K562 (cell line): ENCODE data around the gene CAMK2A. TPM values are rescaled to one million over a fixed set of nuclear protein-coding genes. Genes with fewer than 3 reads are reported as not detected.

ENCODE experiments used
- BACH1 ChIP-seq: fragments of 200-800 bp; sonication (Bioruptor generic); IDR thresholded peaks from 2 replicates; pipeline ENCODE4 v1.6.1; 2016; ENCODE audit warnings: missing genetic modification characterization, missing compliant biosample characterization
- BHLHE40 ChIP-seq: IDR thresholded peaks from 2 replicates; pipeline ENCODE4 v1.6.1; 2011; ENCODE audit warnings: low read length, improper control_type of control experiment
- TEAD4 ChIP-seq, 2 experiments: sonication (generic) in 1 of 2; formaldehyde crosslinking in 1 of 2; IDR thresholded peaks; 2 replicates each; pipeline versions ENCODE4 v1.6.1 to v1.8.0; 2012 to 2022; ENCODE audit warnings: borderline replicate concordance in 1 of 2, inconsistent platforms in 1 of 2, low read length in 1 of 2, mild to moderate bottlenecking in 1 of 2, missing genetic modification reagents in 1 of 2
- polyA plus RNA-seq, 8 experiments: library from polyadenylated mRNA; depleted of rRNA in 4 of 8; stranded (reverse) in 5 of 8; unstranded in 3 of 8; fragments of >200 nt; fragmentation: Nextera tagmentation in 2 of 8; fragmentation: Illumina TruSeq in 1 of 8; extraction: Ambion mirVana in 2 of 8; extraction: Trizol in 1 of 8; gene quantifications; 2 replicates each; pipeline versions ENCODE4 v1.2.1 to v1.2.3, GENCODE V29; 2011 to 2014; ENCODE audit warnings: inconsistent platforms in 1 of 8, missing spikeins in 1 of 8
- total RNA-seq, 7 experiments: library from RNA; depleted of rRNA in 6 of 7; stranded (reverse); fragments of >200 nt in 6 of 7; fragmentation: Illumina TruSeq in 2 of 7; extraction: Trizol in 2 of 7; gene quantifications; 2 replicates each; pipeline versions ENCODE4 v1.2.1 to v1.2.3, GENCODE V29; 2011 to 2021; ENCODE audit warnings: low replicate concordance in 1 of 7
- TF ChIP-seq, protein P1 (sequence below), 2 experiments: IDR thresholded peaks in 1 of 2; conservative IDR thresholded peaks in 1 of 2; 2 replicates each; pipeline ENCODE4 v1.6.1; 2016; ENCODE audit warnings: low read depth in 2 of 2, mild to moderate bottlenecking in 1 of 2, missing compliant biosample characterization in 1 of 2, missing genetic modification characterization in 1 of 2, moderate library complexity in 1 of 2

Gene CAMK2A
- total and polyA plus RNA-seq, 9 of the 15 experiments (the other 6 are each of a cell fraction or from before 2014, with no cell fraction given), result 0.01 to 0.18 (median 0.04) TPM; not detected in 6

DNA sequence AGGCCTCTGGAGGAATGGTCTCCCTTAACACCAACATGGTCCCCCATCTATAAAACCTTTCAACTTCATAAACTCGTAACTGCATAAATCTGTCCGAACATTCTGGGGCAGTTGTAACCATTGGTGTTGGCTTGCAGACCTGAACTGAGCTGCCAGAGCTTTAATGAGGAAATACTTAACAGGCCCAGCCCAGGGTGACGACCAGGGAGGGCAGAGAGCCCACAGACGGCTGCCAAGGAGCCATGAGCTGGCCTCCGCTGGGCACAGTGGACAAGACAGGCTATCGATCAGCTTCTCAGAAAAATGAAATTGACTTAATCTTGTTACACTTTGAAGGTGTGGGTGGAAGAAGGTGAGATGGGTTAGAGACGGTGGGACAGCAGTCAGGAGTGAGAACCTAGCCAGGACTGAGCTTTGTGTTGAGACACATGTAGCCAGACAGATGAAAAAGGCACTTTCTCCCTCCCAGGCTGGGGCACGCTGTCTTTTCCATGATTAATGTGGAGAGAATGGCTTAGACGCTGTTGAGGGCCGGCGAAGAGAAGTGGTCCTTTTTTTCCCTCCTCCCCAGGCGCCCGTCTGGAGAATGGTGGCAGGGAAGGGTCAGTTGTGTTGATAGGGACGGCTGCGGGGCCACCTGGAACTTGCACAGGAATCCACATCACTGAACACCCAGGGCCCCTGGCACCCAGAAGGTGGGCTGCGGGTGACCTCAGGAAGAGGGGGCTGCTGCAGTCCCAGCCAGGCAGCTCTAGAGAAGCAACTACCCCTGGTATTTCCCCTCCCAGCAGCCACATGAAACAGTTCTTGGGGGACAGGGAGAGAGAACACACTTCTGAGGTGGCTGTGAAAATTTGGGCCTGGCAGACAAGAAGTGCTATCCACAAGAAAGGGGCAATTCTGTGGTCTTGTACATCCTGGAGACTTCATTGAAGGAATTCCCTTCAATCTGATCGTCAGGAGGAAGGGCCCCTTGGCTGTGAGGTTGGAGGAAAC lies 40.6 kb upstream of the CAMK2A start (continued):
- TF ChIP-seq, protein P1, sequence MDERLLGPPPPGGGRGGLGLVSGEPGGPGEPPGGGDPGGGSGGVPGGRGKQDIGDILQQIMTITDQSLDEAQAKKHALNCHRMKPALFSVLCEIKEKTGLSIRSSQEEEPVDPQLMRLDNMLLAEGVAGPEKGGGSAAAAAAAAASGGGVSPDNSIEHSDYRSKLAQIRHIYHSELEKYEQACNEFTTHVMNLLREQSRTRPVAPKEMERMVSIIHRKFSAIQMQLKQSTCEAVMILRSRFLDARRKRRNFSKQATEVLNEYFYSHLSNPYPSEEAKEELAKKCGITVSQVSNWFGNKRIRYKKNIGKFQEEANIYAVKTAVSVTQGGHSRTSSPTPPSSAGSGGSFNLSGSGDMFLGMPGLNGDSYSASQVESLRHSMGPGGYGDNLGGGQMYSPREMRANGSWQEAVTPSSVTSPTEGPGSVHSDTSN (CRISPR knock-in tag; IDR thresholded peaks at IDR 0.05; ENCODE audit: low read depth), result no peak
- TF ChIP-seq, protein P1 (tag; conservative IDR thresholded peaks at IDR 0.05; ENCODE audit: low read depth), result no peak
- no peak for TF ChIP-seq BHLHE40
- no peak for TF ChIP-seq TEAD4 (IDR thresholded peaks at IDR 0.05; ENCODE audit: low read length)
- TF ChIP-seq TEAD4 (CRISPR knock-in tag; IDR thresholded peaks at IDR 0.05; ENCODE audit: borderline replicate concordance), result no peak
- no peak for TF ChIP-seq BACH1 (tag)
